GOT3 (cell line): ENCODE data around the gene PAQR4.

Experiments used
- DNase-seq: peaks from one replicate; lab custom pipeline; 2025; ENCODE audit warnings: mixed read lengths; lab: John Stamatoyannopoulos, UW

Gene PAQR4

GRCh38 chr16:2980227-2981176 lies 11.4 kb downstream of the PAQR4 start, which contains the start of gene PKMYT1:
Gene PKMYT1 (minus strand): TSS chr16:2980446. CDS start chr16:2979657, 789 bp downstream.
- peak; percentile 87 for DNase-seq

GRCh38 chr16:2981177-2981898 lies 12.2 kb downstream of the PAQR4 start:
- no peak for DNase-seq

- DNase-seq: no peak
These were observed 12.7 kb downstream of the PAQR4 start for GRCh38 chr16:2981899-2982250.

GRCh38 chr16:2982402-2982801 lies 13.3 kb downstream of the PAQR4 start:
- no peak for DNase-seq

- peak; percentile 52 for DNase-seq
These were observed 14.6 kb downstream of the PAQR4 start for GRCh38 chr16:2983706-2984136.

GRCh38 chr16:2985462-2985861 lies 16.3 kb downstream of the PAQR4 start:
- DNase-seq: no peak

GRCh38 chr16:2985893-2986355 lies 16.8 kb downstream of the PAQR4 start:
- DNase-seq: no peak

GRCh38 chr16:2986623-2987188 lies 17.6 kb downstream of the PAQR4 start:
- no peak for DNase-seq

- DNase-seq: no peak
These were observed 18.1 kb downstream of the PAQR4 start for GRCh38 chr16:2987286-2987685.

GRCh38 chr16:2987833-2988232 lies 18.7 kb downstream of the PAQR4 start:
- no peak for DNase-seq

GRCh38 chr16:2988590-2989099 lies 19.5 kb downstream of the PAQR4 start:
- no peak for DNase-seq

GRCh38 chr16:2990891-2991290 lies 21.7 kb downstream of the PAQR4 start:
- no peak for DNase-seq

- DNase-seq: no peak
These were observed 22.6 kb downstream of the PAQR4 start for GRCh38 chr16:2991566-2992261.

- no peak for DNase-seq
These were observed 23.4 kb downstream of the PAQR4 start for GRCh38 chr16:2992383-2993081.

- no peak for DNase-seq
These were observed 27.1 kb downstream of the PAQR4 start for GRCh38 chr16:2996298-2996697.

- no peak for DNase-seq
These were observed 30.8 kb downstream of the PAQR4 start for GRCh38 chr16:2999929-3000328.

- no peak for DNase-seq
These were observed 31.4 kb downstream of the PAQR4 start for GRCh38 chr16:3000540-3000939.

GRCh38 chr16:3001316-3001715 lies 32.2 kb downstream of the PAQR4 start:
- DNase-seq: no peak

GRCh38 chr16:3003582-3004270 lies 34.6 kb downstream of the PAQR4 start:
- DNase-seq: peak; percentile 61

- no peak for DNase-seq
These were observed 35.2 kb downstream of the PAQR4 start for GRCh38 chr16:3004319-3004718.
